22Rv1 (cell line): Measurements from ENCODE around the gene PRKAR1B.

Experiments
- ZFX ChIP-seq: fragments of 450-650 bp; IDR thresholded peaks from 2 replicates; pipeline ENCODE4 v1.6.1; 2017; ENCODE audit warnings: antibody characterized with exemption, borderline replicate concordance
- TF ChIP-seq, protein P1 (sequence below): fragments of 450-650 bp; IDR thresholded peaks from 2 replicates; pipeline ENCODE4 v1.5.1; 2017; ENCODE audit warnings: mild to moderate bottlenecking

DNA sequence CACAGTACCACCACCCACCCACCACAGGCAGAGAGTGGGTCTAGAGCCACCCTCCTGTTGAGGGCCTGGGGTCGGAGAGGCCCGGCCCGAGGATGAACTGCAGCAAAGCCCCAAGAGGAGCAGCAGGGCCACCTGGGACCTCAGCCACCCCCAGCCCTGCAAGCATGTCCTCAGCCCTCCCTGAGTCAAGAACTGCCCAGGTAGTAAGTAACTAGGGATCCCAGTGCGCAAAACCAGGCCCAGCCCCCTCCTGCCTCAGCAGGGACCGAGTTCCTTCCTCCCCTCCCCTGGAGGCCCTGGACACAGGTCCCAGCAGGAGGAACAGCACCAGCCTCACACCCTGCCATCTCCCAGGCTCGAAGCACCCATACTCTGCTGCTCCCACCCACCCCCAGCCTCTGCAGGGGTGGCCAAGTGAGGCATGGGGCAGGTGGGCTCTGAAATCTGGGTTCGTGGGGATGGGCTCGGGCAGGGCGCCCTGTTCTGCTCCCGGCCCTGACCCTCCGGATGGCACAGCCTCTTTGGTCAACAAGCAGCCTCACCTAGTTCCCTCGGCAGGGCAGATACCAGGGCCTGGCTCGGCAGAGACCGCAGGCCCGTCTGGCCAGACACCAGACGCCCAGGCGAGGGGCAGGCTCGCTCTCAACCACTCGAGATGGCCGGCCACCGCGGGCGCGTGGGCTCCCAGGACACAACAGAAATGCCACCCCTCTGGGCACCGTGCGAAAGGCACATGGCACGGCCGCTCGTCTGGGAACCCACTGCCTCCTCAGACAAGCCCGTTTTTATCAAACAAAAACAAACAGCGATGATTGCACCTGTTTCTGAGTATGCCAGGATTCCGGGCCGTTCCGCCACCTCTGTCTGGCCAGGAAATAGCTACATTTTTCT is 222.6 kb downstream of the PRKAR1B start:
- TF ChIP-seq, protein P1, sequence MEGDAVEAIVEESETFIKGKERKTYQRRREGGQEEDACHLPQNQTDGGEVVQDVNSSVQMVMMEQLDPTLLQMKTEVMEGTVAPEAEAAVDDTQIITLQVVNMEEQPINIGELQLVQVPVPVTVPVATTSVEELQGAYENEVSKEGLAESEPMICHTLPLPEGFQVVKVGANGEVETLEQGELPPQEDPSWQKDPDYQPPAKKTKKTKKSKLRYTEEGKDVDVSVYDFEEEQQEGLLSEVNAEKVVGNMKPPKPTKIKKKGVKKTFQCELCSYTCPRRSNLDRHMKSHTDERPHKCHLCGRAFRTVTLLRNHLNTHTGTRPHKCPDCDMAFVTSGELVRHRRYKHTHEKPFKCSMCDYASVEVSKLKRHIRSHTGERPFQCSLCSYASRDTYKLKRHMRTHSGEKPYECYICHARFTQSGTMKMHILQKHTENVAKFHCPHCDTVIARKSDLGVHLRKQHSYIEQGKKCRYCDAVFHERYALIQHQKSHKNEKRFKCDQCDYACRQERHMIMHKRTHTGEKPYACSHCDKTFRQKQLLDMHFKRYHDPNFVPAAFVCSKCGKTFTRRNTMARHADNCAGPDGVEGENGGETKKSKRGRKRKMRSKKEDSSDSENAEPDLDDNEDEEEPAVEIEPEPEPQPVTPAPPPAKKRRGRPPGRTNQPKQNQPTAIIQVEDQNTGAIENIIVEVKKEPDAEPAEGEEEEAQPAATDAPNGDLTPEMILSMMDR = no peak
- no peak for TF ChIP-seq ZFX
